ENCODE measurements around the gene WWP2.
A peak's percentile ranks its signal among the peaks of the same experiment; 100 is the strongest.
"Not testable (repeated sequence)": the region's sequence is repeated elsewhere in the genome, so short reads cannot be mapped to it uniquely, and the experiment has no call there.

WWP2 gene

DNA sequence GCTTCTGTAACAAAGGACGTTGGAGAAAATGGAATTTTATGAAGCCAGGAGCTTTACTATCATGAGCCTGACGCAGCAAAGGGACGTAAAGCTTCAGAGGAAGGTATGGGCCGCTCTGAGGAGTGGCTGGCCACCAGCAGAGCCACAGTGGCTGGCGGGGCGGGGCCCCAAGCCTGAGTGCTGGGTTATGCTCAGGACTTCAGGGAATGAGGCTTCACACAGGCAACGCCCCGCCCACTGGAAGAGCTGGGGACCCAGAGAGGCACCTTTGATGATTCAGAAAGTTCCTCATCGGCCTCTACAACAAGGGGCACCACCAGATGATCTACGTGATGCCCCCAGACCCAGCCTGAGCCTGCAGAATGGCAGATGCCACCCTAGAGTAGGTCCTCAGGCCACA lies 16.2 kb upstream of the WWP2 start:
- DNase-seq (ENCODE audit: low spot score): no peak

DNA sequence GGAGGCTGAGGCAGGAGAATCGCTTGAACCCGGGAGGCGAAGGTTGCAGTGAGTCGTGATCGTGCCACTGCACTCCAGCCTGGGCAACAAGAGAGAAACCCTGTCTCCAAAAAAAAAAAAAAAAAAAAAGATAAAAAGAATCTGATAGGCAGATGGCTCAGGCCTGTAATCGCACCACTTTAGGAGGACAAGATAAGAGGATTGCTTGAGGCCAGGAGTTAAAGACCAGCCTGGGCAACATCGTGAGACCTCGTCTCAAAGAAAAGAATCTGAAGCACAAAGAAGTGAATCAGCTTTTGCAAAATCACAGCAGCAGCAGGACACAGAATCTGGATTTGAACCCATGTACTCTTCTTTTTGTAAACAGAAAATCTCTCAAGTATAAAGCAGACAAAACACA lies 15.0 kb upstream of the WWP2 start:
- no peak for DNase-seq (ENCODE audit: low spot score)

DNA sequence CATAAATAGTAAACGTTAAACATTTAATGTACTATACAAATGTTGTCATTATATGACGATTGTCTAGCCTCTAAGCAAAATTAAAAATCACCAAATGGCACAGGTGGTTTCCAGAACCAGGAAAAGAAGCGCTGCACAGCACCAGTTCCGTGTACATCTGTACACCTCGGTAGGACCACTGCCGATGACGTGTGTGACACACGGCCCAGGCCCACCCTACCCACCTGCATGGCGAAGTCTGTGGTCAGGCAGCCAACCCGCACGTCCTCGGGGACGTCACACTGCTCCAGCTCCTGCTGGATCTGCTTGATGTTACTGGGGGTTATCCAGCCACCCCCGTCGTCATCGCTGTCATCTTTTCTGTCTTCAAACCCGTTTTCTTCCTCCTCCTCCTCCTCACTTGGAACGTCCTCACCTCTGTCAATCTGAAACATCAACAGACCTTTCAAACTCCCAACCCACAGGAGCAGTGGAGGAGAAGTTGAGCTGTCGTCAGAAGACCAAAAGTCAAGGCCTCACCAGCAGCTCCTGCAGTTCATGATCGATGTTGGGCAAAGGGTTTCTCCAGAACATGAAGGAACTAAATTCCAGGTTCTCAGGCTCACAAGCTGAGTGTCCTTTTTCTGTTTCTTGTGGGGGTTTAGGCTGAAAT lies 13.3 kb upstream of the WWP2 start:
- no peak for DNase-seq (ENCODE audit: low spot score)

DNA sequence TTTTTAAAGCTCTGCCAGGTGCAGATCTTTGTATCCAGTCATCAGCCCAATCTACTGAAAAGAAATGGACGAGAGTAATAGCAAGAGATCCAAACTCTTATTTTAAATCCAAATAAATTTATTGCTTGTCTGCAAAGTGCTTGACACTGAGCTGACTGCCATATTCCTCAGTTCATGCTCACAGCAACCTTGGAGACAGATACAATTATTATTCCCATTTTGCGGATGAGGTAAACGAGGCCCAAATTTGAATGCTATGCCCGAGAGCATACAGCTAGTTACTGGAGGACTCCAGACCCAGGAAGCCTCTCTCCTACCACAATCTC lies 8.0 kb upstream of the WWP2 start:
- no peak for DNase-seq (ENCODE audit: low spot score)

DNA sequence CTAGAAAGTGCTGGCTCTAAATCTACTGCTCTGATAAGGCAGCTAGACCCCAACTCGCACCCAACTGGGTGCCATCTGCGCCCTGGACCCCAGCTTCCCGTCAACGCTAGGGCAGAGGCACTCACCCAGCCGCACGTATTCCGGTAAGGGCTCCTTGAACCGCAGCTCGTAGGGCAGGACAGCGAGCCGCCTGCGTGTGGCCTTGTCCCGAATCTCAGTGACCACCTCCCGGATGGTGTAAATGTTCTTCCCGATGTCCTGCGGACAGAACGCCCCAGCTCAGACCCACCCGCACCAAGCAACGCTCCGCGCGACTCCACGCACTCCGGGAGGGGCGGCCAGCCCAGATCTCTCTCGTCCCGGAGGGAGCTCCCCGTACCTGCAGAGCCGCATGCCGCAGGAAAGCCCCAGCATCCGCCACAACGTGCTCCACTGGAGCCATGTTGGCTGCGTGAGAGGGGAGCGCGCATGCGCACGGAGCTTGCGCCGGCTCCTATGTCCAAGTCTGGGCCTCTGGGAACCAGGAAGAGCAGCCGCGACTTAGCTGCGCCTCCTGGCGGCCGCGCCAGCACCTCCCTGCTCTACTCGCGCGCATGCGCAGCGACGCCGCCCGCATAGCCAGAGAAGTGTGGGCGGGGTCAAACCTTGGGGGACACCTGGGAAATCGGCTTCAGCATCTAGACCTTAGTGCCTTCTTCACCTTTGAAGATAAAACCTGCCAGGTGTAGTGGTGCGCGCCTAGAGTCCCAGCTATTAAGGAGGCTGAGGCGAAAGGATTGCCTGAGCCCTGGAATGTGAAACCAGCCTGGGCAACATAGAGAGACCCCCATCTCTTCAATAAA lies 7.4 kb upstream of the WWP2 start, which contains the start of gene NOB1:
Gene NOB1 (minus strand): TSS at position 458 of the 842 bp plus-strand sequence. CDS start 16 bp downstream, at position 442.
- DNase-seq (ENCODE audit: low spot score): peak; percentile 96

DNA sequence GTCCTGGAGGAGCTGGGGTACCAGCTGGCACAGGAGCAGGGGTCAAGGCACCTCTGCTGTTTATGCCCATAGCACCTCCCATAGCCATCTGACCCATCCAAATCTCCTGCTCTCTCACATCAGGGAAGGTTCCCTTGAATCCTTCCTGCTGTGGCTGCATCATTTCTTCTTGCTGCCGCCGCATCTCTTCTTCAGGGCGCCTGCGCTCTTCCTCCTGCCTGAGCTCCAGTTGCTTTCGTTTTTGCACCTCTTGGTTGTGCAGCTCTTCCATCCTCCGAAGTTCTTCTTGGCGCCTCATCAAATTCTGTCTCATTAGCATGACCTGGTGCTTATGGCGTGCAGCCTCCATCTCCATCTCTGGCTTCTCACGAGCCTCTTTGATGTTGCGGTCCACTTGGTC lies 5.4 kb upstream of the WWP2 start:
- DNase-seq (ENCODE audit: low spot score): no peak

DNA sequence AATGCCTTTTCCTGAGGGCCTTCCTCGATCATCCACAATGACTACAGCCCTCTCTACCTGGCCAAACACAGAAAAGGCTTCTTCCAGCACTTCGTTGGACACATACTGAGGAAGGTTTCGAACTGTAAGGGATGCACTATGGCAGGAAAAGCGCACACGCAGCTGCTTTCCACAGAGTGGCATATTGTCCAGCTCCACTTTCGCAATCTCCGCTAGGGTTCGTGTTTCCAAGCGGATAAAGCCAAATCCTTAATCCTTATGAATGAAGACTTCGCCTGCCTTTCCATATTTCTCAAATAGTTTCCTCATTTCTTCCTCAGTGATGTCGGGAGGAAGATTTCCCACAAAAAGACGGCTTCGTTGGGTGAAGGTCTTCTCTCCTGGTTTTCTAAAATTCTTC lies 4.8 kb upstream of the WWP2 start:
- DNase-seq (ENCODE audit: low spot score): not testable (repeated sequence)

DNA sequence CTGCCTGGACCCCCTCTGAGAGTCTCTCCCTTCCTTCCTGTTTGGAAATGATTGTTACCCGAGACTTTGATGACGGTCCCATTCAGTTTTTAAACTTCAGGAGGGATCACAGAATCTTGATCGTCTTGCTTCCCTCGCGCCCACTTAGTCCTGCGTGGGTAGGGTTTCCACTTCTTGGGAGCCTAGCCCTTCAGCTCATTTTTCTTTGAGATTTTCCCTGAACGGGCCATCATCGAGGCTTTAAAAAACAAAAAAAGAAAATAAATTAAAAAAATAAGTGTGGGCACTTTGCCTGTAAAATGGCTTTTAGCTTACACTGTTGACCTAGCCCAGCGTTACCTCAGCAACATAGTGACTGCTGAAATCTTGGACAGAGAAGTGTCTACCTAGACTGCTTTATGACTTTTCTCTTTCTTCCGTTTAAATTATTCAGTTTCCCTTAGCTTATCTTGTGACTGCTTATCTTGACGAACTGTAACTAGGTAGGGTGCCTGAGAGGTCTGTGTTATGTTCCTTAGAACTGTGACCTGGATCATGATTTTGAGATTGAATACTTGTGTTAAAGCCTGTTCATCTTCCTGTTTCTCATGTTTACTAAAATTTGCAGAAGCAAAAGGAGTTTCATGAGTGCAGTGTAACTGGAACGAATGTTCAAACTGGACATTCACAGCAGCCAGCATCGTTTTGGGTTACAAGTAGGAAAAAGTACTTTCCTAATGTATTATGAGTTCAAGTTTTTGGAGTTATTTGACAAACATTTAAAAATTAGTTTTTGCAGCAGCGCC lies 874 bp downstream of the WWP2 start:
- peak; percentile 38 for DNase-seq (ENCODE audit: low spot score)

DNA sequence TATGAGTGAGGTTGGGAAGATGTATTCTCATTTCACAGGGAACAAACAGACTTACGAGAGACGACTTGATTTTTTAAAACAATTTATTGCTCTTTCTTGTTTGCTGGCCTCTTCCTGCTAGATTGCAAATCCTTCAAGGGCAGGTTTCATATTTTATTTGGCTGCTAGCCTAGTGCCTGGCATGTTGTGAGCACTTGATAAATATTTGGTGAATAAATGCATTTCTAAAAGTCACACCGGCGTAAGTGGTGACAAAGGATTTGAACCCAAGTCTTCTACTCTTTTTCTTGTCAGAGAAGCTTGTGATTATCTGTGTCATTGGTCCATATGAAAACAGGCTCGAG lies 1.4 kb downstream of the WWP2 start:
- no peak for DNase-seq (ENCODE audit: low spot score)

GRCh38 chr16:69767459-69768229 lies 5.5 kb downstream of the WWP2 start:
- no peak for DNase-seq (ENCODE audit: low spot score)

GRCh38 chr16:69768666-69769065 lies 6.5 kb downstream of the WWP2 start:
- DNase-seq (ENCODE audit: low spot score): no peak

DNA sequence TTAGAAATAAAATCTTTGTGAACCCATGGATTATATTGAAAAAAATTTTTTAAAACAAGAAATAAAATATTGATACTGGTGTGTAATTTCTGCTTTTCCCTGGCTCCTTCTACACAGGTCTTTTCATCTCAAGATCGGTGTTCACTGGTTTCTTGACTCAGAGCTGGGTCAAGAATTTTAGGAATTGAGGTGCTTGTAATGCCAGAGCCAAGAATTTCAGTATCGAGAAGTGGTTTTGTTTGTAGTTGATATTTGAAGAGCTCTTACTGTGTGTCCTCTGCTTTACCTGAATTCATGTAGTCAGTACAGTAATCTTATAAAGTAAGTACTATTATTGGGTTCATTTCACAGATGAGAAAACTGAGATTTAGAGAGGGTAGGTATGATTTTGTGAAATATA lies 7.3 kb downstream of the WWP2 start:
- no peak for DNase-seq (ENCODE audit: low spot score)

- no peak for DNase-seq (ENCODE audit: low spot score)
Observed at GRCh38 chr16:69771651-69771967, 9.5 kb downstream of the WWP2 start.

GRCh38 chr16:69773260-69773947 lies 11.3 kb downstream of the WWP2 start:
- no peak for DNase-seq (ENCODE audit: low spot score)

- DNase-seq (ENCODE audit: low spot score): no peak
Observed at GRCh38 chr16:69775563-69775962, 13.4 kb downstream of the WWP2 start.

GRCh38 chr16:69779724-69780123 lies 17.6 kb downstream of the WWP2 start:
- no peak for DNase-seq (ENCODE audit: low spot score)

- no peak for DNase-seq (ENCODE audit: low spot score)
Observed at GRCh38 chr16:69781118-69781517, 19.0 kb downstream of the WWP2 start.

GRCh38 chr16:69784586-69784985 lies 22.5 kb downstream of the WWP2 start:
- no peak for DNase-seq (ENCODE audit: low spot score)

DNA sequence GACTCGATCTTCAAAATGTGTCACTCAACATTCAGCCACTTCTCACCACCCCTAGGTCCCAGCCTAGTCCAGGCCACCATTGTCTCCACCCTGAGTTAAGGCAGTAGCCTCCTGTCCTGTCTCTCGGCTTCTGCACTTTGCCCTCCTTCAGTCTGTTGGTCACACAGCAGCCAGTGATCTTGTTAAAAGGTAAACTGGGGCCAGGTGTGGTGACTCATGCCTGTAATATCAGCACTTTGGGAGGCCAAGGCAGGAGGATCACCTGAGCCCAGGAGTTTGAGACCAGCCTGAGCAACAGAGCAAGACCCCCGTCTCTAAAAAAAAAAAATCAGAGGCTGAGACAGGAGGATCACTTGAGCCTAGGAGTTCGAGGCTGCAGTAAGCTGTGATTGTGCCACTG lies 25.8 kb downstream of the WWP2 start:
- no peak for DNase-seq (ENCODE audit: low spot score)

- DNase-seq (ENCODE audit: low spot score): not testable (repeated sequence)
Observed at GRCh38 chr16:69791391-69791847, 29.3 kb downstream of the WWP2 start.

- no peak for DNase-seq (ENCODE audit: low spot score)
Observed at GRCh38 chr16:69793526-69793925, 31.4 kb downstream of the WWP2 start.

DNA sequence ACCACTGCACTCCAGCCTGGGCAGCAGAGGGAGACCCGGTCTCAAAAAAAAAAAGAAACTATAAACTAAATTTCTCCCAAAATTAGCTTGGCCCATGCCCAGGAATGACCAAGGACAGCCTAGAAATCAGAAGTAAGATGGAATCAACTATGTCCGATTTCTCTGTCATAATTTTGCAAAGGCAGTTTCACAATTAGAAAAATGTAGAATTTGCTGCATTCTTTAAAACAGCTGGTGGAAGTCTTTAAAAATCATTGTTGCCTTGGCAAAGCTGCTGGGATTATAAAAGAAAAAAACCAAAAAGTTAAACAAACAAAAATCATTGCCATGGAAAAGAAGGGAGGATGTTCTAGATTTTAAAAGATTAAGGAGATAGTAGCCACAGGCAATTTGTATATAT lies 32.4 kb downstream of the WWP2 start:
- DNase-seq (ENCODE audit: low spot score): no peak

All from AG08396 (cell line).